Measurements from ENCODE around the gene USP35. TPM values are rescaled to one million over a fixed set of nuclear protein-coding genes. Genes with fewer than 3 reads are reported as not detected.
"Not testable (repeated sequence)": the region's sequence is repeated elsewhere in the genome, so short reads cannot be mapped to it uniquely, and the experiment has no call there.

USP35 gene
- total RNA-seq, 1 donor from 2014 or later: 10.8 TPM

- DNase-seq: no peak
Measured at GRCh38 chr11:78216021-78216420, 27.3 kb downstream of the USP35 start.

DNA sequence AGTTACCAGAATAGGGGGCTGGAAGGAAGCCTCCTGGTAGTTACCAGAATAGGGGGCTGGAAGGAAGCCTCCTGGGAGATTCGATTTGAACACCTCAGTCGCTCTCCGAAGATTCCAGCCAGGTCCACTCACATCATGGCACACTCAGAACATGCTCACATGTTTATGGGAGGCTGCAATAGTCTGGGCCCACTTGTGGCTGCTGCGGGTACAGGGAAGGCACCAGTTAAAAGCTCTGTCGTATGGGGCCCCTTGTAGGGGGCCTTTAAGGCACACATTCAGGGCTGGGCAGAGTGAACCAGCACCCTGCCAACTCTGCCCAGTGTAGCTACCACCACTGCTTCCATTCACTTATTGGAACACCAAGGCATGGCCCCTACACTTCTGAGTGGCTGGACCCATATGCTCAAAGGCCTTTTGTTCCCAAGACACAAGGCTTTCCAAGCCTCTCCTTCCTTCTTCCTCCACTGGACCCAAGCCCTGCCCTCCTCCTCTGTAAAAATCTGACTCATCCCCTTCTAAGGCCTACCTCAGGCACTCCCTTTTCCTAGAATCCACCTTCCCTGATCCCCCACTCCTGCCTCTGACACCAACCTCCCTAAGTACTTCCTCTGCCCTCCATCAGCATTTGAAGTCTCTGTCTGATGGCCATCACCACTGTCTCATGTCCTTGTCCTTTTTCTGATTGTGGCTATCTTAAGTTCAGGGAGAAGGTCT lies 28.0 kb downstream of the USP35 start:
- DNase-seq: no peak

- no peak for DNase-seq
Measured at GRCh38 chr11:78217650-78218541, 29.2 kb downstream of the USP35 start.

GRCh38 chr11:78218707-78219492 lies 30.2 kb downstream of the USP35 start:
- DNase-seq: no peak

GRCh38 chr11:78219493-78220217 lies 30.9 kb downstream of the USP35 start:
- no peak for DNase-seq

DNA sequence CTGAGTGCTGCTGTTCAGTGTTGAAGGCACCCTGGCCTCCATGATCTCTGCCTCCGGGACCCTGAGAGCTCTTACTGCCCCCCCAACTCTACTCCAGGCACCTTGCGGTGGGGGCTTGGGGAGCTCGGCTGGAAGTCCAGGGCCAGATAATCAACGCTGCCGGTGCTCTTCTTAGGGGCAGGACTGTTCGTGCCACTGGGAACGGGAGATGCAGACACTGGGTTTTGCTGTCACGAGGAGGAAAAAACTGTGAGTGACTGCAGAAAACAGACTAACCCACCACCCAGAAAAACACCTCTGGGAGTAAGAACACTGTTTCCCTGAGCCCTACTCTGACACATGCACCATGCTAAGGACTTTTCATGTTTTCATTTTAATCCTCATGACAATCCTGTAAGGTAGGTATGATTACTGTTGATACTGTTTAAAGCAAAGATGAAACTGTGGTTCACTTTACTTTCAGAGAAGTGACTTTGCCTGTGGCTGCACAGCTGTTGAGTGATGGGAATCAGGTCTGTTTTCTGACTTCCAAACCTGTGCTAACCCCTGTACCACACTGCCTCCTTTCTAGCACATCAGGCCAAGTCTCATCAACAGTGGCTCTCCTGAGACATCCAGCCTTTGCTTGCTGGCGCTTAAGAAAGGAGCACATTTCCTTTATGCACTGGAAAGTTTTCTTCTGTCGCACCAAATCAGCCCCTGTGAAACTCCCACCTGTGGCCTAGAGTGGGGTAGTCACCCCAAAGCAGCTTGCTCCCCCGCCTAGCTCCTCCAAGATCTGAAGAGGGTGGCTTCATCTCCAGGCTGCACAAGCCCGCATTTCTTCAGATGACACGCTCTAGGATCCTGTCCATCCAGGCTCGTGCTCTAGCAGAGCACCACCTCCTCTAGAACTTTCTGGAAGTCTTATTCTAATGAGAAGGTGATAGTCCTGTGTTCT lies 31.8 kb downstream of the USP35 start:
- no peak for DNase-seq

DNA sequence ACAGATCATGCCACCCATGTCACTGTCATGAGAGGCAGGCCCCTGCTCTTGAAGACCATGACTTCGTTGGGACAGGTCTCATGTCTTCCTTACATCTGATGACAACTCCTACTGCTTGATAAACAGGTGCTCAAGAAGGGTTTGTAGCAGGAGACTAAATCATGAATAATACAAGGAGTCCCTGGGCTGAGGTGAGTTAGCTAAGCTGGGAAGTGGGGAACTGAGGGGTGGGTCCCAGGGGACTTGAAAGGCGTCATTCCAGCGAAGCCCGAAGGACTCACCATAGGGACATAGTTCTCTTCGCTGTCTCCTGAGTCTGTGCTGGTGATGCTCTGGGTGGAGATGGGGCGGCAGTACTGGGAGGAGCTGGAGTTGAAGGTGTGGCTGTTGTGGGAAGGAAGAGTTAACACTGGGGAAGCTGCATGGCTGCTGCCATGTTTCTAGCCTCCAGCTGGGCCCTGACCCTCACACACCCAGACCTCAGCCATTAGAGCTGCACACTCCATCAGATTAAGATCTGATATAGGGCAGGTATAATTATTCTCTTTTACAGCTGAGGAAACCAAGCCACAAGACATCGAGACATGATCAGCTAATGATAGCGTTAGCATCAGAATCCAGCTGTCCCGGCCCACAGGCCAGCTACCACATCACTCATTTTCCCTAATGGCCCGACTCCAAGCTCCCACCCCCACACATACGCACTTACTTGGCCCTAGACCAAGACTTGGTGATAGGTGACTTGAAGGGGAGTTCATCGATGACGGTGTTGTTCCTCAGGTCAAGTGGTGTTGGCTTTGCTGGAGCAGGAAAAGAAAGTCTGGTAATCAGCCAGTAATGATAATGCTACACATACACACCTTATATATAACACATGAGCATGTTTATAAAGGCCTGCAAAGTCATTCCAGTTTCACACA lies 32.9 kb downstream of the USP35 start:
- DNase-seq: no peak

GRCh38 chr11:78222726-78223125 lies 34.0 kb downstream of the USP35 start:
- not testable (repeated sequence) for DNase-seq

DNA sequence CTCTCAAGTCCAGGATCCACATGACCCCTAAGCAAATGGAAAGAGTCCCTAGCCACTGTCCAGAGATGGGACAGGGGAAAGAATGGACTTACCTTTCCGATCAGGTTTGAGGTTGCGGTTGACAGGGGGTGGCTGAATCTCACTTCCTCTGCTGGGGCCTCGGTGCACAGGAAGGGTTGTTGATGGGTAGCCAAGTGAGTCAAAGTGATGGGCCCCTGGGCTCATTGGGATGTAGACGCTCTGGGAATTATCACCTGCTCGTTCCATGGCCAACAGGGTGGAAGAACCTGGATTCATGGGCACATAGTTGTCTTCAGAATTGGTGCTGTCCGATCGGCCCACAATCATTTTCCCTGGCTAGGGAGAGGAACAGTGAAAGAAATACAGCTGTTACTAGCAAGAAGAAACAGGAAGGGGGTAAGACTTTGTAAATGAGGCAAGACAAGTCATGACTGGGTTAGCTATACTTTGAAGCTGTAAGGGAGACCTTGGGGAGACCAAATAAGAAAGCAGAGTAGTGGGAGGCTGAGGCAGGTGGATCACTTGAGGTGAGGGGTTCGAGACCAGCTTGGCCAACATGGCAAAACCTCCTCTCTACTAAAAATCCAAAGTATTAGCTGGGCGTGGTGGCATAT lies 34.7 kb downstream of the USP35 start:
- DNase-seq: no peak

DNA sequence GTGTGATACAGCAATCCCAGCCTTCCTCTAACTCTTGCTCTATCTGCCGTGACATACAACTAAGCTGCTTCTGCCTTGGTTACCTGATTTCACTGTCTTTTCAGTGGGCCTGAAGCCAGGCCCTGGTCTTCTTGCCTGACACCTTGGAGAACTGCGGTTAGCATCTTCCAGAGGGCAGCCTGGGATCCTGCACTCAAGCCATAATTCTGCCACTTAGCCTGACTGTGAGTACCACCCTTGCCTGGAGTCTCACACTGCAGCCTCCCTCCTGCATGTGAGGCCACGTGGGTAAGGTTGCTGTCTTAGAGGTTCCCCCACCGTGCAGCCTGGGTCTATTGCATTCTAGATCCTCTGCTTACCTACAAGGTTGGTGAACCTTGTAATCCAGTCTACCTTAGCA lies 35.8 kb downstream of the USP35 start:
- no peak for DNase-seq

- DNase-seq: no peak
Measured at GRCh38 chr11:78224906-78225420, 36.2 kb downstream of the USP35 start.

GRCh38 chr11:78226684-78227680 lies 38.3 kb downstream of the USP35 start:
- no peak for DNase-seq

DNA sequence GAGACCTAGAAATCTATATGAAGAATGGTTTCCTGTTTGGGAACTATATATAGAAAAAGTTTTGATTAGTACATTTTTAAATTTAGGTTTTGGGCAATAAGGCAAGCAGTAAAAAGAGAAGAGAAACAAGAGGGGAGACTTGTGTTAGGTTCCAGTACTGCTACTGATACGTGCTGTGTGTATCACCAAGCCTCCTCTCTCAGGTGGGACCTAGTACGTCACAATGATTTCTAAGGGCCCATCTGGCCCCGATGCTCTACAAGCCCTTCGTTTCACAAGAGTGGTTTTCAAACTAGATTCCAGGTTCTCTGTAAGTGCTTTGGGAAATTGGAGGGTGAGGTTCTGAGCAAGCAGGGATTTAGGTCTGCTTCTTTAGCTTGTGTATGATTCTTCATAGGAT lies 39.2 kb downstream of the USP35 start:
- no peak for DNase-seq

DNA sequence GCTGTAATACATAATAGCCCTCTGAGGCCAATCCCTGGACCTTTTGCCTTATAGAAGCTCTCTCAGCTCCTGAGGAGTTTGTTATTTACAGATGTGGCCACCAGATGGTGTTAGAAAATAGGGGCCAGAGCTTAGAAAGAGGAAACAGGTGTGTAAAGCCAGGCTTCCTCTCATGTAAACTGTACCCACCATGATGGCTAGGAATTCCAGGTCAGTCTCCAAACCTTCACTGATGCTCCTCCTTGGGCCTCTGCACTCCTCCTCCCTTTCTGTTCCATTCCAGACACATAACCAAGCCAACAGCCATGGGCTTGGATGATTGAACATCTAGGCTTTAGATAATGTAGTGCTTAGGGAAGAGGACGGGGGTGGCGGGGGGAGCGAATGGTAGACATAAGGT lies 39.7 kb downstream of the USP35 start:
- no peak for DNase-seq

DNA sequence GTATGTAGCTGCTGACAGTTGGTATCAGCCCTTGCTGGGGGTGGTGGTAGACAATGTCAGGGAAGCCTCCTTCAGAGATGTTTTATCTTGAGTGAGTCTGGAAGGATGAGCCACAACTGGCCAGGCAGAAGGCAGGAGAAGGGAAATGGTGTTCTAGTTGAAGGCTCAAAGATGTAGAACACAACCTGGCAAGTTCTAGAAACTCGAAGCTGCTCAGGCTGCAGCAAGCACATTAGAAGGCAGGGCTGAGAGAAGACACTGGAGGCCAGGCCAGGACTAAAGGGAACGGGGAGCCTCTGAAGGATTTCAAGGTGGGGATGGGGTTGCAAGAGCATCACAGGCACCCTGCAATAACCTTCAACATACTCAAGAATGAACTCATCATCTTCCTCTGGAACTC lies 40.4 kb downstream of the USP35 start:
- DNase-seq: no peak

GRCh38 chr11:78230161-78230877 lies 41.6 kb downstream of the USP35 start:
- DNase-seq: no peak

- DNase-seq: no peak
Measured at GRCh38 chr11:78231962-78232501, 43.3 kb downstream of the USP35 start.
